Measurements from ENCODE around the gene LUC7L3. TPM values are rescaled to one million over a fixed set of nuclear protein-coding genes. Genes with fewer than 3 reads are reported as not detected.
A peak's percentile ranks its signal among the peaks of the same experiment; 100 is the strongest.
"Not testable (repeated sequence)": the region's sequence is repeated elsewhere in the genome, so short reads cannot be mapped to it uniquely, and the experiment has no call there.

Gene LUC7L3
- total and polyA plus RNA-seq, 4 donors: 79.3 to 555 (median 322) TPM

GRCh38 chr17:50794361-50794760, 75.0 kb downstream of the LUC7L3 start:
- Histone ChIP-seq H3K4me1 (ENCODE audit: control insufficient read depth, insufficient read depth, low read length) (peaks cover 19% of the 10 kb centered on the region), H3K27me3 (ENCODE audit: control insufficient read depth, insufficient read depth, low read length) (no peaks in the 10 kb centered on the region), H3K27ac (ENCODE audit: low read depth, low read length) (no peak overlapping the region), H3K4me3 (ENCODE audit: low read depth, low read length) (no peak overlapping the region), H3K9me3 (ENCODE audit: control insufficient read depth, insufficient read depth, low read length) (no peaks in the 10 kb centered on the region), H3K36me3 (ENCODE audit: control insufficient read depth, insufficient read depth, low read length) (no peaks in the 10 kb centered on the region)
- DNase-seq (ENCODE audit: low read depth in 4 of 6, low spot score in 6 of 6): no peak
- no CpG with 5 or more reads among the region's 6 CpGs for WGBS (ENCODE audit: insufficient coverage)

DNA sequence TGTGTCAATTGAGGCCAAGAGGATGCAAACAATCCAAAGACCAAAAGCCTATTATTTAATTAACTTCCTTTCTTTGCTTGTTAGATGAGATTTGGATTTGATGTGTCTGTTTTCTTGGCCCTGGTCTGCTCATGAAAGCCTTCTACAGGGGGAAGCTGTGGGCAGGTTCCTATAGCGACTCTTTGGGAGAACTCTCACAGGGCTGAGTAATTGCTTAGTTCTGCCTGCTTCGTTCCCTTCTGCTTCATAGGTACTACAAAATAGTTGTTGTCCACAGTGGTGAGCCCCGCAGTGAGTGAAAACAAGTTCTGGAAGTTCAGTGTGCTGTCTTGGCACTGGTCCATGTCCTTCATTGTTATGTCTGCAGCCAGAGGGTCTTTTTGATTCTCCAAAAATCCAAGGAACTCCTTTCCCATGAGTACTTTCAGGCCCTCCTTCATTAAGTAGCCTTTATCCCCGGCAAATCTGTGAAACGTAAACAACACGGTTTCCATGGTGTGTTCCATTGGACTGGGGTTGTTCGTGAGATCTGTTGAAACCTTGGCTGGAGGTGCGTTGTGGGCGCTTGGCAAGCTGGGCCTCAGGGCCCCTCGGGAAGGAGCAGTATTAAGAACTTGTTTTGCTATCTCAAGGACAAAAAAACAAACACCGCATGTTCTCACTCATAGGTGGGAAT, 77.9 kb downstream of the LUC7L3 start:
- Histone ChIP-seq H3K36me3 (ENCODE audit: control insufficient read depth, insufficient read depth, low read length) (no peaks in the 10 kb centered on the region), H3K27me3 (ENCODE audit: control insufficient read depth, insufficient read depth, low read length) (no peaks in the 10 kb centered on the region), H3K27ac (ENCODE audit: low read depth, low read length) (peak overlapping the region; percentile 36), H3K4me1 (ENCODE audit: control insufficient read depth, insufficient read depth, low read length) (peaks cover 19% of the 10 kb centered on the region), H3K4me3 (ENCODE audit: low read depth, low read length) (no peak overlapping the region), H3K9me3 (ENCODE audit: control insufficient read depth, insufficient read depth, low read length) (no peaks in the 10 kb centered on the region)
- 27% methylated on average over 7 of the region's 11 CpGs for WGBS (ENCODE audit: insufficient coverage)
- DNase-seq (ENCODE audit: low read depth in 4 of 6, low spot score in 6 of 6): peak in 4 of 6 donors; percentile 44 to 85 (median 63)

GRCh38 chr17:50798424-50799288, 79.3 kb downstream of the LUC7L3 start:
- peak overlapping the region; percentile 37 for H3K27ac ChIP-seq (ENCODE audit: low read depth, low read length)
- H3K9me3 ChIP-seq (ENCODE audit: control insufficient read depth, insufficient read depth, low read length): no peaks in the 10 kb centered on the region
- H3K4me1 ChIP-seq (ENCODE audit: control insufficient read depth, insufficient read depth, low read length): peaks cover 19% of the 10 kb centered on the region
- H3K4me3 ChIP-seq (ENCODE audit: low read depth, low read length): no peak overlapping the region
- no peak for DNase-seq (ENCODE audit: low read depth in 4 of 6, low spot score in 6 of 6)
- 74% methylated on average over 15 of the region's 19 CpGs for WGBS (ENCODE audit: insufficient coverage)
- no peaks in the 10 kb centered on the region for H3K27me3 ChIP-seq (ENCODE audit: control insufficient read depth, insufficient read depth, low read length)
- no peaks in the 10 kb centered on the region for H3K36me3 ChIP-seq (ENCODE audit: control insufficient read depth, insufficient read depth, low read length)

DNA sequence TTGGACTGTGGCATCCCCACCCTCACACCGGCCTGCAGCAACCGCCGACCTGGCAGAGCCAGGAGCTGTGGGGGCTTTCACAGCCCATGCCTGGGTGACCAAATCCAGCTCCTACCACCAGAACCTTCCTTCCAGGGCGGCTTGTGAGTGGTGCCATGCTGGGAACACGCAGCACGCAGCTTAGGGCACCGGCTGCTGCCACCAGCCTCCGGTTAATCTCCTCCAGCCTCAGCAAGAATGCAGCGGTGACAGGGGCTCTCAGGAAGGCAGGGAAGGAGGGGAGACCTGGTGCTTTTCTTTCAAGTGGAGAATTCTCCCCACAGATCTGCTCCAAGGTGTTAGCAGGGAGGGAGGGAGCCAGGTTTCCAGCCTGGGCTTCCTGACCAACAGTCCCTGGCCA, 80.2 kb downstream of the LUC7L3 start:
- no peak for DNase-seq (ENCODE audit: low read depth in 4 of 6, low spot score in 6 of 6)
- WGBS (ENCODE audit: insufficient coverage): 88% methylated on average over 9 of the region's 9 CpGs
- Histone ChIP-seq H3K27me3 (ENCODE audit: control insufficient read depth, insufficient read depth, low read length) (no peaks in the 10 kb centered on the region), H3K9me3 (ENCODE audit: control insufficient read depth, insufficient read depth, low read length) (no peaks in the 10 kb centered on the region), H3K4me3 (ENCODE audit: low read depth, low read length) (no peak overlapping the region), H3K4me1 (ENCODE audit: control insufficient read depth, insufficient read depth, low read length) (peaks cover 19% of the 10 kb centered on the region), H3K36me3 (ENCODE audit: control insufficient read depth, insufficient read depth, low read length) (no peaks in the 10 kb centered on the region), H3K27ac (ENCODE audit: low read depth, low read length) (no peak overlapping the region)

GRCh38 chr17:50800196-50800700, 80.8 kb downstream of the LUC7L3 start:
- Histone ChIP-seq H3K9me3 (ENCODE audit: control insufficient read depth, insufficient read depth, low read length) (no peaks in the 10 kb centered on the region), H3K36me3 (ENCODE audit: control insufficient read depth, insufficient read depth, low read length) (no peaks in the 10 kb centered on the region), H3K4me1 (ENCODE audit: control insufficient read depth, insufficient read depth, low read length) (peaks cover 19% of the 10 kb centered on the region), H3K4me3 (ENCODE audit: low read depth, low read length) (no peak overlapping the region), H3K27me3 (ENCODE audit: control insufficient read depth, insufficient read depth, low read length) (no peaks in the 10 kb centered on the region), H3K27ac (ENCODE audit: low read depth, low read length) (no peak overlapping the region)
- 96% methylated on average over 12 of the region's 12 CpGs for WGBS (ENCODE audit: insufficient coverage)
- DNase-seq (ENCODE audit: low read depth in 4 of 6, low spot score in 6 of 6): no peak

- Histone ChIP-seq H3K9me3 (ENCODE audit: control insufficient read depth, insufficient read depth, low read length) (no peaks in the 10 kb centered on the region), H3K27ac (ENCODE audit: low read depth, low read length) (no peak overlapping the region), H3K27me3 (ENCODE audit: control insufficient read depth, insufficient read depth, low read length) (no peaks in the 10 kb centered on the region), H3K36me3 (ENCODE audit: control insufficient read depth, insufficient read depth, low read length) (no peaks in the 10 kb centered on the region), H3K4me3 (ENCODE audit: low read depth, low read length) (no peak overlapping the region), H3K4me1 (ENCODE audit: control insufficient read depth, insufficient read depth, low read length) (peaks cover 8% of the 10 kb centered on the region)
- no peak for DNase-seq (ENCODE audit: low read depth in 4 of 6, low spot score in 6 of 6)
- 77% methylated on average over 6 of the region's 12 CpGs for WGBS (ENCODE audit: insufficient coverage)
These were observed 83.5 kb downstream of the LUC7L3 start for GRCh38 chr17:50802609-50803571.

- Histone ChIP-seq H3K4me3 (ENCODE audit: low read depth, low read length) (no peak overlapping the region), H3K9me3 (ENCODE audit: control insufficient read depth, insufficient read depth, low read length) (no peaks in the 10 kb centered on the region), H3K4me1 (ENCODE audit: control insufficient read depth, insufficient read depth, low read length) (peaks cover 2% of the 10 kb centered on the region), H3K27ac (ENCODE audit: low read depth, low read length) (no peak overlapping the region), H3K36me3 (ENCODE audit: control insufficient read depth, insufficient read depth, low read length) (no peaks in the 10 kb centered on the region), H3K27me3 (ENCODE audit: control insufficient read depth, insufficient read depth, low read length) (no peaks in the 10 kb centered on the region)
- no peak for DNase-seq (ENCODE audit: low read depth in 4 of 6, low spot score in 6 of 6)
- 94% methylated on average over 3 of the region's 6 CpGs for WGBS (ENCODE audit: insufficient coverage)
These were observed 84.3 kb downstream of the LUC7L3 start for GRCh38 chr17:50803676-50804075.

DNA sequence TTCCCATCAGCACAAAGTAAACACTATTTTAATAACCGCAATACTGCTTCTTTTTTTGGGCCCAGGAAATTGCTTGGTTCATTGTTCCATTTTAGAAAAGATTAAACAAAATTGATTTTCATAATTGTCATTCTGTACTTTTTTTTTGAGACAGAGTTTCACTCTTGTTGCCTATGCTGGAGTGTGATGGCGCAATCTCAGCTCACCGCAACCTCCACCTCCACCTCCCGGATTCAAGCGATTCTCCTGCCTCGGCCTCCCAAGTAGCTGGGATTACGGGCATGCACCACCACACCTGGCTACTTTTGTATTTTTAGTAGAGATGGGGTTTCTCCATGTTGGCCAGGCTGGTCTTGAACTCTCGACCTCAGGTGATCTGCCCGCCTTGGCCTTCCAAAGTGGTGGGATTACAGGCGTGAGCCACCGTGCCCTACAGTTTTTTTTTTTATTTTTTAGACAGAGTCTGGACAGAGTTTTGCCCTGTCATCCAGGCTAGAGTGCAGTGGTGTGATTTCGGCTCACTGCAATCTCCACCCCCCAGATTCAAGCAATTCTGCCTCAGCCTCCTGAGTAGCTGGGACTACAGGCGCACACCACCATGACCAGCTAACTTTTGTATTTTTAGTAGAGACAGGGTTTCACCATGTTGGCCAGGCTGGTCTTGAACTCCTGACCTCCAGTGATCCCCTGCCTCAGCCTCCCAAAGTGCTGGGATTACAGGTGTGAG, 85.5 kb downstream of the LUC7L3 start:
- not testable (repeated sequence) for DNase-seq (ENCODE audit: low read depth in 4 of 6, low spot score in 6 of 6); H3K9me3 ChIP-seq (ENCODE audit: control insufficient read depth, insufficient read depth, low read length); H3K4me3 ChIP-seq (ENCODE audit: low read depth, low read length); H3K27me3 ChIP-seq (ENCODE audit: control insufficient read depth, insufficient read depth, low read length); H3K36me3 ChIP-seq (ENCODE audit: control insufficient read depth, insufficient read depth, low read length); H3K4me1 ChIP-seq (ENCODE audit: control insufficient read depth, insufficient read depth, low read length); H3K27ac ChIP-seq (ENCODE audit: low read depth, low read length)
- no CpG with 5 or more reads among the region's 13 CpGs for WGBS (ENCODE audit: insufficient coverage)

DNA sequence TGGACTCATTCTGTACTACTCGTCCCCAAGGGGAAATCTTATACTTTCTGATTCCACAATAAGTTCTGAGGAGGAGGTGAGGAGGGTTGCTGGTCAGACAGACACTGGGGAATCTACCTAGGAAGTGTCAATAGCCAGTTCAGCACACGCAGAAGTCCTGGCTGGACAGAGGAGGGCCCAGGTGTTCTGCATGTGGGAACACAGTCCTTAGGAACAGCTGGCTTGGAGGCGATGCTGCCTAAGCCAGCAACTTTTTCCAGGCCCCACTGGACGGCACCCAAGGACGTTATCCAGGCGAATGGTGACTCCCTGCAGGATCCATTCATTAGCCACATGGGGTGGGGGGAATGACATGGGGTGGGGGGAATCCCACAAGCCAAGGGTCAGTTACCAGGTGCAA, 86.1 kb downstream of the LUC7L3 start:
- Histone ChIP-seq H3K27me3 (ENCODE audit: control insufficient read depth, insufficient read depth, low read length) (no peaks in the 10 kb centered on the region), H3K4me3 (ENCODE audit: low read depth, low read length) (no peak overlapping the region), H3K4me1 (ENCODE audit: control insufficient read depth, insufficient read depth, low read length) (no peaks in the 10 kb centered on the region), H3K27ac (ENCODE audit: low read depth, low read length) (no peak overlapping the region), H3K9me3 (ENCODE audit: control insufficient read depth, insufficient read depth, low read length) (no peaks in the 10 kb centered on the region), H3K36me3 (ENCODE audit: control insufficient read depth, insufficient read depth, low read length) (no peaks in the 10 kb centered on the region)
- no peak for DNase-seq (ENCODE audit: low read depth in 4 of 6, low spot score in 6 of 6)
- 86% methylated on average over 3 of the region's 6 CpGs for WGBS (ENCODE audit: insufficient coverage)
